ENCODE data around the gene ZNF750.

The ZNF750 gene

DNA sequence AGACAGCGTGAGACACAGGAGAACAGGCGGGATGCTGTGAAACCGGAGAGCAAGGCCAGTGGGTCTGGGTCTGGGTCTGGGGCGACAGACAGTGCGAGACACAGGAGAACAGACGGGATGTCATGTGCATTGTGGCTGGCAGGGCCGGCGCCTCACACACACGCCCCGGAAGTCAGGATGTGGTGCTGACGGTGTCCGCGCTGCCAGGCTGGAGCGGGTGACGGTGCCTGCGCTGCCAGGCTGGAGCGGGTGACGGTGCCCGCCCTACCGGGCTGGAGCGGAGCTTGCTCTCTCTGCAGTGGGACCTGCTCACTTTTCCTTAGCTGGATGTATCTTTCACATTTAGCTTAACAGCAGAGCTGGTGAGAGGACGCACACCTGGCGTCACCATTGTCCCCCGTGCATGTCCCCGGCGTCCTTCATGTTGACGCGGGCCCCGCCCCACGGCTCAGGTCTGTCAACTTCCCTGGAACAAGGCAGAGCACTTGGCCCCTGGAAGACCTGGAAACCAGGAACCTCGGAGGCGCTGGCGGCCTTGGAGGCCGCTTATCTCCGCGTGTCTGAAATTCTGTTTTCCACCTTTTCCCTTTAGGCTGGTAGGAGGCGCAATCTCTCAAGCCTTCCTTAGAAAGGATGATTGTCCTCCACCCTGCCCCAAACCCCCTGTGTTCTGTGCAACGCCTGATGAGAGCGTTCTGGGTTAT lies 43.0 kb upstream of the ZNF750 start:
- peak overlapping the region; percentile 81 for H3K27ac ChIP-seq
- no peak for TF ChIP-seq ZFX (IDR thresholded peaks at IDR 0.05)
- TF ChIP-seq, protein P1, sequence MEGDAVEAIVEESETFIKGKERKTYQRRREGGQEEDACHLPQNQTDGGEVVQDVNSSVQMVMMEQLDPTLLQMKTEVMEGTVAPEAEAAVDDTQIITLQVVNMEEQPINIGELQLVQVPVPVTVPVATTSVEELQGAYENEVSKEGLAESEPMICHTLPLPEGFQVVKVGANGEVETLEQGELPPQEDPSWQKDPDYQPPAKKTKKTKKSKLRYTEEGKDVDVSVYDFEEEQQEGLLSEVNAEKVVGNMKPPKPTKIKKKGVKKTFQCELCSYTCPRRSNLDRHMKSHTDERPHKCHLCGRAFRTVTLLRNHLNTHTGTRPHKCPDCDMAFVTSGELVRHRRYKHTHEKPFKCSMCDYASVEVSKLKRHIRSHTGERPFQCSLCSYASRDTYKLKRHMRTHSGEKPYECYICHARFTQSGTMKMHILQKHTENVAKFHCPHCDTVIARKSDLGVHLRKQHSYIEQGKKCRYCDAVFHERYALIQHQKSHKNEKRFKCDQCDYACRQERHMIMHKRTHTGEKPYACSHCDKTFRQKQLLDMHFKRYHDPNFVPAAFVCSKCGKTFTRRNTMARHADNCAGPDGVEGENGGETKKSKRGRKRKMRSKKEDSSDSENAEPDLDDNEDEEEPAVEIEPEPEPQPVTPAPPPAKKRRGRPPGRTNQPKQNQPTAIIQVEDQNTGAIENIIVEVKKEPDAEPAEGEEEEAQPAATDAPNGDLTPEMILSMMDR (conservative IDR thresholded peaks at IDR 0.05) = no peak

DNA sequence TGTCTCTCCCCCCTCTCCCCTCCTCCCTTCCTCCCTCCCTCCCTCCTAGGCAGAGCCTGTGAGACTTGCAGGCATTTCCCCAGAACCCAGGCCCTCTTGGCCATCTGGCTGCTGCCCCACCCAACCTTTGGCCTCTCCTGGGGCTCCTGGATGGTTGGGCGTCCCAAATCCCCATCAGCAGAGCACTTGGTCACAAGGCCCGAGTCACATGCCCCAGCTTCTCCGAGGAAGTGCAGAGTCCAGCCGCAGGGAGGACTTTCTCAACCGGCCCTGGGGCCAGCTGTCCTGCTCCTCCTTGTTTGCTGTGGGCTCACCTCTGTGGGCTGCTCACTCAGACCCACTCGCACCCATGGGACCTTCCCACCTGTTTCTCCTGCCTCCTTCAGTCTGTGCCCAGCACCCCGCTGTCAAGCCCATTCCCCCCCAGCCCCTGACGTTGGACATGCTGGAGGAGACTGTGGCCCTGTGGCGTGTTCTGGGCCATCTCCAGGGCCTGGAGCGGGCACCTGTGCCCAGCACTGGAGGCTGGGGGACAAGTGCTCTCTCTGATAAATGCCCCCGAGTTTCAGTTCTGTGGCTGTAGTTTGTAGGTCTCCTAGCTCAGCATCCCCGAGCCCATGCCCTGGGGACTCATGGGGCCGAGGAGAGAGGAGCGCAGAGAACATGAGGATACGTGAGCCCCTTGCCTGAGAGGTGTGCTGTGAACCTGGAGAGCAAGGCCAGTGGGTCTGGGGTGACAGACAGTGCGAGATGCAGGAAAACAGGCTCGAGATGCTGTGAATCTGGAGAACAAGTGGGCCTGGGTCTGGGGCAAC lies 42.3 kb upstream of the ZNF750 start:
- TF ChIP-seq, protein P1 (conservative IDR thresholded peaks at IDR 0.05) = no peak
- TF ChIP-seq ZFX (IDR thresholded peaks at IDR 0.05) = no peak
- peak overlapping the region; percentile 81 for H3K27ac ChIP-seq

DNA sequence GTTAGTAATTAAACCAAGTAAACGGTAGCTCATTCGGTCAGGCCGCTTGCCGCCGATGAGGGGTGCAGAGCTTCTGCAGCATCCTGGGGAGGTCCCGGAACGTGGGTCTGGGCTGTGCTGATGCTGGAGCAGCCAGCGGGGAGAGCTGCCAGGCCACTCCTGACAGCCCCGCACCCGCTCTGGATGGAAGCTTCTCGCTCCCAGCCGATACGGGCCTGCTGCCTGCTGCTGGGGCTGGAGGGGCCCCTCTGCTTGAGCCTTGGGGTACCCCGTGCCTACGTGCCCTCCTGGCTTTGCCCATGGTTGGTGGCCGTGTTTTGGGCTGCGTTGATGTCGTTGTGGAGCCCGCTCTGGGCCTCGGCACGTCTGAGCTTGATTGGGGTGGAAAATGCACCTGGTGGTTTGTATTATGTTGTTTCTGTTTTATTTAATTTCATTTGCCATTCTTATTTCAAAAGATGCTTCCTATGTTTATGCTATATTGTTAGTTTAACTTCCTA lies 41.6 kb upstream of the ZNF750 start:
- no peak for TF ChIP-seq ZFX (IDR thresholded peaks at IDR 0.05)
- TF ChIP-seq, protein P1 (conservative IDR thresholded peaks at IDR 0.05) = no peak
- H3K27ac ChIP-seq = no peak overlapping the region; the same call in 1 of the 2 replicates

DNA sequence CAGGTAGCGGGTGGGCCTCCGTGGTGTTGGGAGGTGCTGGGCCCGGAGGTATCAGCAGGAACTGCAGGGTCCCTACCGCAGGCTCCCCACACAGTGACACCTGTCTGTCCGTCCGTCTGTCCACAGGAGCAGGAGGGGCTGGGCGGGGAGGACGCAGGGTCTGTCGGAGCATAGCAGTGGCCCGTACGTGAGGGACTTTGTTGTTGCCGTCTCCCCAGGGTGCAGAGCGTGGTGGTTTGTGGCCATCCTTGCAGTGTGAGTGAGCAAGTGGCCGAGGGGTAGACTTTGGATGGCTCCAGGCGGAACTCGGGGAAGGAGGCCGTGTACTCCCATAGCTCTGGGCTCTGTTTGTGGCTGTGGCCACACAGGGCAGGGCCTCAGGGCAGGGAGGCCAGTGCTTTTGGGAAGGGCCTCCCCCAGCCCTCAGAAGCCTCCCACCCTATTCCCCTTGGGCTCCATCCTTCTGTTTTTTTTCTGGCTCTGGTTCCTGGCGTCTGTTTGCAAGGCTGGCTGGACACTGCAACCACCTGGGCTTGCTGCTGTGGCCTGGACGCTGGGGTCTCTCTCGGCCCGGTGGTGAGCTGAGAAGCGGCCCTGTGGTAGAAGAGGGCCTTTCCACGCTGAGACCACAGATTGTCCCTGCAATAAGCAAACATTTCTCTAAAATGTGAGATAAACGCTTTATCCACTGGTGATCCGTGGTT lies 41.0 kb upstream of the ZNF750 start:
- no peak for TF ChIP-seq ZFX (IDR thresholded peaks at IDR 0.05)
- TF ChIP-seq, protein P1 (conservative IDR thresholded peaks at IDR 0.05) = no peak
- H3K27ac ChIP-seq = no peak overlapping the region

DNA sequence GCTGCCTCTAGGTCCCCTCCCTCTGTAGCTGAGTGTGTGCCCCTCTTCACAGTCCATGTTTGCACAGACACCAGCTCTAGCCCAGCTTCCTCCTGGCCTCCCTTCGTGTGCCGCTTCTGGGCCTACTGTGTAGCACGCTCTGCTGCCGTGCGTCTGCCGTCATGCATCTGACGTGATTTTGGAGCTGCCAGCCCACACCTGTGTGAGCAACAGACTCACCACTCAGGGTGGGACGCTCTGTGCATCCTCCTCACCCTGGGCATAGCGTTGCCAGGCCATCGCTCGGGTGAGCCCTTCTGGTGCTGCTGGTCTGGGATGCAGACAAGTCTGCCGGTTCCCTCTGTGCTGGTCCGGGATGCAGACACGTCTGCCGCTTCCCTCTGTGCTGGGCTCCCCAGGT lies 39.4 kb upstream of the ZNF750 start:
- H3K27ac ChIP-seq = no peak overlapping the region
- TF ChIP-seq ZFX (IDR thresholded peaks at IDR 0.05) = no peak
- TF ChIP-seq, protein P1 (conservative IDR thresholded peaks at IDR 0.05) = no peak

DNA sequence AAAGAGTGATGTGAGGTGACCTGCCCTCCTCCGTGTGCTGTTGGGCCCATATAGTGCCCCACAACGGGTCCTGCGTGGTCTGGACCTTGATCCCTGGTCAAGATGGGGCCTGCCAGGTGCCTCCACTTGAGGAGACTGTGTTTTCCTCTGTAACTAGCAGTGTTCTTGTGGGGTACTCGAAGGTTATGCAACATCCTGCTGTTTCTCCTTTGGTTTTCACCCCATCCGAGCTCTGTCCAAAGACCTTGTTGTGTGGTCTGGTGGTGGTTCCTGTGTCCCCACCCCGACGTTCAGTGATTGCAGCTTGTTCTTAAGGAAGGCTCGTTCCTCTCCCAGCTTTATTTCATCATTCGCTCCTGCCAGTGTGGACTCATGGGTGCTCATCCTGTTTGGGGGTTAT lies 38.7 kb upstream of the ZNF750 start:
- no peak for TF ChIP-seq ZFX (IDR thresholded peaks at IDR 0.05)
- TF ChIP-seq, protein P1 (conservative IDR thresholded peaks at IDR 0.05) = no peak
- H3K27ac ChIP-seq = peak overlapping the region; percentile 25; the same call in 1 of the 2 replicates

Measured in C4-2B (cell line).